ENCODE data around the gene WDR38.

The WDR38 gene

GRCh38 chr9:124886461-124886860 lies 33.2 kb downstream of the WDR38 start:
- no peak for DNase-seq

GRCh38 chr9:124886866-124887492 lies 33.7 kb downstream of the WDR38 start:
- no peak for DNase-seq

GRCh38 chr9:124887832-124888231 lies 34.6 kb downstream of the WDR38 start:
- no peak for DNase-seq

DNA sequence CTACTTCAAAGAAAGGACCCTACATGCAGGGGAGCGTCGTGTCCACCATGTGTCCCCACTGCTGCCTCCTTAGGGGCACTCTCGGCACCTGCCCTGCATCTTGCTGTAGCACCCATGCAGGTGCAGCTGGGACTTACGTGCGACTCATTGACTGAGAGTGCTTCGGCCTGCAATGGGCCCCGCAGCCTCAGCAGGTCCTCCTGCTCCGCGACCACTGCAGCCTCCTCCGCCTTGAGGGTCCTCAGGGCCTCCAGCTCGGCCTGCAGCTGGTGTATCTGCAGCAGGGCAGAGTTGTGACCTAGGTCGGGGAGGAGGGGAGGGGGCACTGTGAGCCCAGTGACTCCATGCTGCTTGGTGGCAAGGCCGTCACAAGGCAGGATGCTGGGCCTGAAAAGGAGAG lies 35.7 kb downstream of the WDR38 start:
- no peak for DNase-seq

DNA sequence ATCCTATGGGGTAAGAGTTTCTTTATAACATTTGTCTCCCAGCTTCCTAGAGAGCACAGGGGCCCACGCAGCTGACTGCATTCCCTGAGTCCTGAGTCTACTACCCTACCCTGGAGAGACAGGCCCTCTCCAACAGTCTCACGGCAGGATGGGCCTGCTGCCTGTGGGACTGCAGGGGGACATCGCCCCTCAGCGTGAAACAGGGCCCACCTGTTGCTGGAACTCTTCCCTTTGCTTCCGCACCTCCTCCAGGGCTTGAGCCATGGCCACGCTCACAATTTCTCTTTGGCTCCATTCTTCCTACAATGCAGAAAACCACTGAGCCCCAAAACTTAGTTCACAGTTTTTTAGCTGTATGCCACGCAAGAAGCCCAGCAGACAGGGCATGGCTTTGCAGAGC lies 36.9 kb downstream of the WDR38 start:
- no peak for DNase-seq

GRCh38 chr9:124894035-124894740 lies 40.9 kb downstream of the WDR38 start:
- no peak for DNase-seq

DNA sequence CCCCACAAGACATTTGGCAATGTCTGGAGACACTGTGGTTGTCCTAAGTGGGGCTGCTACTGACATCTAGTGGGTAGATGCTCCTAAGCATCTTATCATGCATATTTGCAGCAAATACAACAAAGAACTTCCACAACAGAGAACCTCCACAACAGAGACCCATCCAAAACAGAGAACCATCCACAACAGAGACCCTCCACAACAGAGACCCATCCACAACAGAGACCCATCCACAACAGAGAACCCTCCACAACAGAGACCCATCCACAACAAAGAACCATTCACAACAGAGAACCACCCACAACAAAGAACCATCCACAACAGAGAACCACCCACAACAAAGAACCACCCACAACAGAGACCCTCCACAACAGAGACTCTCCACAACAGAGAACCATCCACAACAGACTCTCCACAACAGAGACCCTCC lies 41.5 kb downstream of the WDR38 start:
- DNase-seq = no peak

DNA sequence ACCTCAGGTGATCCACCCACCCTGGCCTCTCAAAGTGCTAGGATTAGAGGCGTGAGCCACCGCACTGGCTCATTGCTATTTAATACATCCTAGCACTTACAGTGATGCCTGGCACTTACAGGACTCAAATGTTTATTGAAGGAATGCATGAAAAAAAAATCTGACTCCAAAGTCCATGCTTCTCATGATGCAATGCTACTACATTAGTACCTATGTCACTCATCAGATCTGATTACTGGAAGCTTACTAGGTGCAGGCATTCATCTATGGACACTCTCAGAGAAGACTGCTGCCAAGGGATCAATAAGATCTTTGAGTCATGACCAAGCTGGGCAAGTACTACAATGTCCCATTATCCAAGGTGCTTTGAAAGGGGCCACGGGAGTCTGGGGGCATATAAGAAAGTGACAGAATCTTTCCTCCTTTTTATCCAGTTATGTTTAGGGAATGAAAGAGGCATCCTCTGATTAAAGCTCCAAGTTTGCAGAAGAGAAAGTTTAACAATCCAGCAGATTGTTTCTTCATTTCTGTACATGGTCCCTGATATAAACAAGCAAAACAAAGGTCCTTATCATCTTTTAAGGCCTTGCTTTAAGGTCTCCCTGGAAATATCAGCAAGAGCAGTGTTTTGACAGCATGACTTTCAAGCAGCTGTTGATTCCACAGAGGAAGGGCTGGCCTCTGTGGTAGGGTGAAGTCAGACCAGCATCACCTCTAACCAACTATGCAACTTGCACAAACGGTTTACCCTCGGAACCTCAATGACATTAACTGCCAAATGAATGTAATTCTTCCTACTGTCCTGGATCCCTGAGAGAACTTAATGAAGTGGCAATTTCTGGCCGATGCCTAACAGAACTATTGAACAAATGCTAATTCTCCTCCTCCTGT lies 44.6 kb downstream of the WDR38 start:
- no peak for DNase-seq

DNA sequence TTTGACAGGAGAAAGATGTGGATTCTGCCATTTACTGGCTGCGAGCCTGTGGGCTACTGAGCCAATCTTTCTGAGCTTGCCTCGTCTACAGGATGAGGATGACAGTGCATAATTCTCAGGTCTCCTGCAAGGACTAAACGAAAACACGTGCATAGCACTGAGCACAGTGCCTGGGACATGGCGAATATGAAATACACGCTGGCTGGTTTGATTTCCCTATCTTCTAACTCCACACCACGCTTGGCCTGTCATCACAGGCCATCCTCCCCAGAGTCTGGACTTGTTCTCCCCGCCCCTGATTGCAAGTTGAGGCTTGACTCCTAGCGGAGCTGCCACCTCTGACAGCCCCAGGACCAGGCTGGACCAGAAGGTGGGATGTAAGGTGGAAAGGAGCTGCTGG lies 46.6 kb downstream of the WDR38 start:
- DNase-seq = no peak

- no peak for DNase-seq
Measured at GRCh38 chr9:124906966-124907365, 53.7 kb downstream of the WDR38 start.
